Activated CD4-positive, alpha-beta T cell treated with anti-CD3 and anti-CD28 coated beads, Interleukin-2, amount 10 ng/mL, durations not matched to agents 24 days and 14 days (primary cell): Measurements from ENCODE around the gene ALDH1A1. TPM values are rescaled to one million over a fixed set of nuclear protein-coding genes. Genes with fewer than 3 reads are reported as not detected.
A peak's percentile ranks its signal among the peaks of the same experiment; 100 is the strongest.

Source experiments
- DNase-seq: peaks from one replicate; pipeline ENCODE4 v3.0.0; 2022
- H3K27ac Mint-ChIP-seq: one replicate; pipeline ENCODE4 v1.8.0; 2022; ENCODE audit warnings: mild to moderate bottlenecking, mixed read lengths
- H3K27me3 Mint-ChIP-seq: one replicate; pipeline ENCODE4 v1.8.0; 2022; ENCODE audit warnings: mixed read lengths
- H3K36me3 Mint-ChIP-seq: one replicate; pipeline ENCODE4 v1.8.0; 2022; ENCODE audit warnings: low read depth, mild to moderate bottlenecking, mixed read lengths
- H3K4me1 Mint-ChIP-seq: one replicate; pipeline ENCODE4 v1.8.0; 2021; ENCODE audit warnings: mixed read lengths
- H3K4me3 Mint-ChIP-seq: one replicate; pipeline ENCODE4 v1.8.0; 2022; ENCODE audit warnings: mild to moderate bottlenecking, moderate library complexity, mixed read lengths
- H3K9me3 Mint-ChIP-seq: one replicate; pipeline ENCODE4 v1.8.0; 2021; ENCODE audit warnings: mixed read lengths
- intact Hi-C: fragments of 100-400 bp; cut with micrococcal nuclease; formaldehyde crosslinking; loops from one replicate; pipeline ENCODE4 v1.15.1; 2023
- total RNA-seq: library from RNA; stranded (reverse); gene quantifications from 2 replicates; pipeline ENCODE4 v1.2.3, GENCODE V29; 2022

ALDH1A1 gene
- total RNA-seq, 1 donor from 2014 or later = not detected

DNA sequence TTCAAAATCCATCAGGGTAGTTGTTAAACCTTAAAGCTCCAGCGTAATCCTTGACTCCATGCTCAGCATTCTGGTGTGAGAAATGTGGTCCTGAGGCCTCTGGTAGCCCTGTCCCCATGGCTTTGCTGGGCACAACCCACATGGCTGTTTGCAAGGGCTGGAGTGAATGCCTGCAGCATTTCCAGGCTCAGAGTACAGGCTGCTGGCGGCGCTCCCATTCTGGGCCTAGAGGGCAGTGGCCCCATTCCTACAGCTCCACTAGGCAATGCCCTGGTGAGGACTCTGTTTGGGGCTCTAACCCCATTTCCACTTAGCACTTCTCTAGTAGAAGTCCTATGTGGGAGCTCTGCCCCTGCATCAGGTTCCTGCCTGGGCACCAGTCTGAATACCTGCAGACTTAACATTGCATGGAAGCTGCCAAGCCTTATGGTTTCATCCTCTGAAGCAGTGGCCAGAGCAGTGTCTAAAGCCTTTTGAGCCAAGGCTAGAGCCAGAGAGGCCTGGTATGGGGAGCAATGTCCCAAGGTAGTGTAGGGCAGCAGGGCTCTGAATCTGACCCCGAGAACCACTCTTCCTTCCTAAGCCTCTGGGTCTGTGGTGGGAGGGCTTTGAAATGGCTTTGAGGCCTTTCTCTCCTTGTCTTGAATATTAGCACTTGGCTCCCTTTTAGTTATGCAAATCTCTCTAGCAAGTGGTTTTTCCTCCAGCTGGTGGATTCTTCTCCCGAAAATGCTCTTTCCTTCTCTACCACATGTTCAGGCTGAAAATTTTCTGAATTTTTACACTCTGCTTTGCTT lies 5.8 kb upstream of the ALDH1A1 start:
- no peaks in the 10 kb centered on the region for H3K36me3 Mint-ChIP-seq
- no peak overlapping the region for H3K27ac Mint-ChIP-seq
- DNase-seq = no peak
- no peak overlapping the region for H3K4me3 Mint-ChIP-seq
- peaks cover 3% of the 10 kb centered on the region for H3K27me3 Mint-ChIP-seq
- H3K4me1 Mint-ChIP-seq = no peaks in the 10 kb centered on the region
- intact Hi-C loops = no loop called here
- H3K9me3 Mint-ChIP-seq = no peaks in the 10 kb centered on the region

DNA sequence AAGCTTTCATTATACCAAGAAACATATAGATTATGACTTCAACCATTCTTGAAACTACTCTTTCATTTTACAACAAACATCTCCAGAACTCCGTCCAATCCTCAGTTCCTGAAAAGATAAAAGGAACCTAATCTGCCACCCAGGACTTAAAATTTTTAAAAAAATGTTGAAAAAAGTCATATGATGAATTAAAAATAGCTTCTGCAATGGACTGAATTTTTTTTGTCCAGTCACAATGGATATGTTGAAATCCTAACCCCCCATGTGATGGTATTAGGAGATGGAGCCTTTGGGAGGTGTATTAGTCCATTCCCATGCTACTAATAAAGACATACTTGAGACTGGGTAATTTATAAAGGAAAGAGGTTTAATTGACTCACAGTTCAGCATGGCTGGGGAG lies 2.7 kb upstream of the ALDH1A1 start:
- Mint-ChIP-seq H3K27me3 (peaks cover 19% of the 10 kb centered on the region), H3K9me3 (no peaks in the 10 kb centered on the region), H3K36me3 (no peaks in the 10 kb centered on the region), H3K4me1 (no peaks in the 10 kb centered on the region), H3K4me3 (no peak overlapping the region), H3K27ac (no peak overlapping the region)
- DNase-seq = no peak
- intact Hi-C loops = no loop called here

DNA sequence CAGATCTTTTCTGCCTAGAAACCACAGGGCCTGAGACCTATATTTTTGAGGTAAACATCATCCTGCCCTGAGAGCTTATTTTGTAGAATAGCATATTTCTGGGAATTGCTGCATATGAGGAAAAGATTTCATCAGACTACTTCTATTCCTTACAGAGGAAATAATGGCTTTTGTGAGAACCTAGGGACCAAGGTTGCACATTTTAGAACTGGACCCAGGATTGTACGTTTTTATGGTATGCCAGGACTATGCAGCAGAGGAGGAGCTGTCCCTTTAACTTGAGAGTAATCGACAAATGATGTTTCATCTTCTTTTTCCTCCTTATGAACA lies 2.2 kb upstream of the ALDH1A1 start:
- Mint-ChIP-seq H3K36me3 (no peaks in the 10 kb centered on the region), H3K27ac (no peak overlapping the region), H3K4me3 (no peak overlapping the region), H3K4me1 (no peaks in the 10 kb centered on the region), H3K9me3 (no peaks in the 10 kb centered on the region), H3K27me3 (peaks cover 19% of the 10 kb centered on the region)
- intact Hi-C loops = no loop called here
- no peak for DNase-seq

DNA sequence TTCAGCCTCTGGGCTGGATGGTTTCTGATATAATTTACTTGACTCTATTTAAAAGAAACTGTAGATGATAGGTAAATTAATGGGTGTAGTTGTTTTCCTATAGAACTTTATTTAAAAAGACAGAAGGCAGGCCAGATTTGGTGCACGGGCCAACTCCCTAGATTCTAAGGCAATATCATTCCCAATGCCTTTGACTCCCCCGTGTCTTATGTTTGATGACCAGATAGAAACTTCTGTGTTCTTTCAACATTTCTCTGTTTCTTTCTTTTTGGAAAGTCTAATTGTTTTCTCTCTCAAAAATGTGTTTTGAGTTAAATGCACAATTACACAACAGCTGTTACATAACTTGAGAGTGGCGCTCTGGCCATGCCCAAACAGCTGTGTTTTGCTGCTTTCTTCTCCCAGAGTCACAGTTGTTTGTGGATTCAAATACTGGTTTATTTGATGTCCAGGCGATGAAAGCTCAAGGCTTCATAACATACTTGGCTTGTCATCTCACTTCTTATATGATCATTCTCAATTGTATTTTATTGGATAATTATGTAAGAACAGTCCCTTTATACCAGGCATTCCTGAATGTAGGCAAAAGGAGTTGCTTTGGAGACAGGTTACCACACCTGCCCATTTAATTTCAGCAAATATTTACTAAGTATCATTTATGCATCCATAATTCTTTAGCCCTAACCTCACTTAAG lies 1.7 kb upstream of the ALDH1A1 start:
- no peak overlapping the region for H3K27ac Mint-ChIP-seq
- no peak overlapping the region for H3K4me3 Mint-ChIP-seq
- peak; percentile 9 for DNase-seq
- peaks cover 22% of the 10 kb centered on the region for H3K27me3 Mint-ChIP-seq
- H3K36me3 Mint-ChIP-seq = no peaks in the 10 kb centered on the region
- intact Hi-C loops = no loop called here
- H3K4me1 Mint-ChIP-seq = no peaks in the 10 kb centered on the region
- H3K9me3 Mint-ChIP-seq = no peaks in the 10 kb centered on the region

DNA sequence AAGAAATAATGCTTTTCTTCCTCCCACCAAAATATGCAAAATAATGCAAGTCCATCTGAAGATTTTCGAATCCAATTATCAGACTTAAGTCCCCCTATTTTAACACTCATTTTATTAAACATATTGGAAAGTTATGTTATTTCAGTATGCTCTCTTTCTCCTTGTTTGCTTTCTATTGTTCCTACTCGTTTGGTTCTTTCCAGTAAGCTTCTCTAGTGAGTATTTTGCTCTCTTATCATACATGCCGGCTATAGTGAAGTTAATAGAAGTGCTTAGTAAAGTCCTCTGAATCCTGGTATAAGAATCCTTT lies 517 bp downstream of the ALDH1A1 start:
- peaks cover 25% of the 10 kb centered on the region for H3K27me3 Mint-ChIP-seq
- H3K36me3 Mint-ChIP-seq = no peaks in the 10 kb centered on the region
- H3K27ac Mint-ChIP-seq = no peak overlapping the region
- no peaks in the 10 kb centered on the region for H3K4me1 Mint-ChIP-seq
- DNase-seq = no peak
- no peak overlapping the region for H3K4me3 Mint-ChIP-seq
- H3K9me3 Mint-ChIP-seq = no peaks in the 10 kb centered on the region
- intact Hi-C loops = no loop called here

DNA sequence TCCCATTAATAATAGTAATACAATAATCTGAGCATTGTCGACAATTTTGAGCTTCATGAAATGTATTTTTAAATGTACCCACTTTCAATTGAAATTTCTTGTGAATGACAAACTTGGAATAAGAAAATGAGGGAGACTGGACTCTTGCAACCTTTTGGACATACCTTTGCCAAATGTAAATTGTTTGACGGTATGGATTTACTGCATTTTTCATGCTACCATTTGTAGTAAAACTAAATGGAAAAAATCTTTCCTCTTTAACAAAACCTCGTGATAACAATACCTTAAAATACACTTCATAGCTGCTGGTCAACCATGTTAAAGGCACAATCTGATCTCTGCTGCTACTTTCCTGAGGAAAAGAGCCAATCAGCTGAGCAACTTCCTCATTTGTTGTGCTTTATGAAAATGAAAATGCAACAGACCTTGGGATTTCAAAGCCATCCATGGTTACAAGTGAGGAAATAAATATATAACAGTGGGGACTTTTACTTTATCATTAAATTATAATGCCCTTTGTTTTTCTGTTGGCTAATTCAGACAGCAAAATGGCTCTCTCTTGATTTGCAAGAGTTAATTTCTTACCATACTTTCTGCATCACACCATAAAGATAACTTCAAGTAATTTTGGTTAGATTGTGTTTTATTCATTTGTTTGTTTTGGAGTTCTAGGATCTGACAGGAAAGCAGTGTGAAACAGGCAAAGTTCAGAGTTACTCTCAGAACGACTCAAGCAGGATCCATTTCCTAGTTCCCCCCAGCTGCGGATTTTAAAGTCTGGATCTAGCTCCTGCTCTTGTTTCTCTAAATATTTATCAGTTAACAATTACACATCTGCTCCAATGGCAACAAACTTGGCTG lies 1.1 kb downstream of the ALDH1A1 start:
- H3K36me3 Mint-ChIP-seq = no peaks in the 10 kb centered on the region
- no peak overlapping the region for H3K4me3 Mint-ChIP-seq
- H3K27me3 Mint-ChIP-seq = peaks cover 25% of the 10 kb centered on the region
- intact Hi-C loops = no loop called here
- no peak overlapping the region for H3K27ac Mint-ChIP-seq
- H3K9me3 Mint-ChIP-seq = no peaks in the 10 kb centered on the region
- no peaks in the 10 kb centered on the region for H3K4me1 Mint-ChIP-seq
- peak; percentile 18 for DNase-seq

DNA sequence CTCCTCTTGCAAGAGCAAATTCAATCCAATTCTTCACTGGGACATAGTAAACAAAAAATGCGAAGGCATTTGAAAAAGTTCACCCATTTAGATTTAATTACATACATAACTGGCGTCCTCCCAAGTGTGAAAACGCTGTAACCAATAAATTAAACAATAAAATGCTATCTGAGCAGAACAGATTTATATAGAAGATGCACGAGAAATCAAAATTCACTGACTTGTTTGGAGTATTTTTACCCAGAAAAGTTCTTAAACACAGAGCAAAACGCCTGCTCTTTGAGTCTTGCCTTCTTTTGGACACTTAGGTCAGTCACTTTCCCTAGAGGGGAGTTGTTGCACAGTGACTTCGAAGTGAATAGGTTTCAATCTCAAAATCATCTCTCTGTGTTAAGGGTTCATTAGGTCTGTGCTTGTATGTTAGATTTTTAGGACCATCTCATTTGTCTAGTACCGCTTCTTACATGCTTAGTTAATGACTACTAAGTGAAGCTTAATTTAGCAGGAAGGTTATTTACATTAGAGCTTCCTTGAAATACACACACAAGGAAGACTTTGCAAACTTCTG lies 1.9 kb downstream of the ALDH1A1 start:
- H3K36me3 Mint-ChIP-seq = no peaks in the 10 kb centered on the region
- H3K4me1 Mint-ChIP-seq = no peaks in the 10 kb centered on the region
- H3K27me3 Mint-ChIP-seq = peaks cover 25% of the 10 kb centered on the region
- no peak overlapping the region for H3K27ac Mint-ChIP-seq
- intact Hi-C loops = no loop called here
- H3K4me3 Mint-ChIP-seq = no peak overlapping the region
- DNase-seq = no peak
- H3K9me3 Mint-ChIP-seq = no peaks in the 10 kb centered on the region

DNA sequence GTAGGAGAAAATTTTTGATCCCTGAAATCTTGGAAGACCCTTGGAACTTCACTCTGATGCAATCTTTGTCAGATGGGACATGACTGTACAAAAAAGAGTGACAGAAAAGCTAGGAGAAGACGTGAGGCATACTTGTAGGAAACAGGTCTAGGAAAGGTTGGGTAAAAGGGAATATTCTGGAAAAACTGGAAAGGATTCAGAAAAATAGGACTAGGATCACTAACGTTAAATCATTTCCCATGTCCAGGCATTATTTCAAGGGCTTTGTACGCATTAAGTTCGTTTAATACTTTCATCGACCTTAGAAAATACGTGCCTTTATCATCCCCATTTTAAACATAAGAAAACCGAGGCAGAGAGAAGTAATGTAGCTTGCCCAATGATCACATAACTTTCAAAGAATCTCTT lies 2.9 kb downstream of the ALDH1A1 start:
- Mint-ChIP-seq H3K27me3 (peaks cover 25% of the 10 kb centered on the region), H3K4me3 (no peak overlapping the region), H3K9me3 (no peaks in the 10 kb centered on the region), H3K4me1 (no peaks in the 10 kb centered on the region), H3K36me3 (no peaks in the 10 kb centered on the region), H3K27ac (no peak overlapping the region)
- intact Hi-C loops = no loop called here
- no peak for DNase-seq

DNA sequence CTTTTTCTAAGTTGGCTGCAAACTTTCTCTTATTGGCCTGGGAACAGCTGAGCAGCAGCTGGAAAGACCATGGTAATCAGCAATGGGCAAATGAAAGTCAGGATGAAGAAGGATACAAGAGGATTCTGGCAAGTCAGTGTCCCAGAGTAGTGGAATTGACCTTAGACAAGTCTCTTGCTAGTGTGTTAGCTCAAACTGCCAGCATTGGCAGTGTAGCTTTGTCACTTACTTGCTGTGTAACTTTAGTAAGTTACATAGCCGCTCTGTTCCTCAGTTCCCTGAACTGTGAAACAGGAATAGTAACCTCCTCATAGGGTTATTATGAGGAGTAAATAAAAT lies 3.6 kb downstream of the ALDH1A1 start:
- Mint-ChIP-seq H3K36me3 (no peaks in the 10 kb centered on the region), H3K9me3 (no peaks in the 10 kb centered on the region), H3K4me1 (no peaks in the 10 kb centered on the region), H3K27me3 (peaks cover 21% of the 10 kb centered on the region), H3K4me3 (no peak overlapping the region), H3K27ac (no peak overlapping the region)
- DNase-seq = no peak
- intact Hi-C loops = no loop called here

DNA sequence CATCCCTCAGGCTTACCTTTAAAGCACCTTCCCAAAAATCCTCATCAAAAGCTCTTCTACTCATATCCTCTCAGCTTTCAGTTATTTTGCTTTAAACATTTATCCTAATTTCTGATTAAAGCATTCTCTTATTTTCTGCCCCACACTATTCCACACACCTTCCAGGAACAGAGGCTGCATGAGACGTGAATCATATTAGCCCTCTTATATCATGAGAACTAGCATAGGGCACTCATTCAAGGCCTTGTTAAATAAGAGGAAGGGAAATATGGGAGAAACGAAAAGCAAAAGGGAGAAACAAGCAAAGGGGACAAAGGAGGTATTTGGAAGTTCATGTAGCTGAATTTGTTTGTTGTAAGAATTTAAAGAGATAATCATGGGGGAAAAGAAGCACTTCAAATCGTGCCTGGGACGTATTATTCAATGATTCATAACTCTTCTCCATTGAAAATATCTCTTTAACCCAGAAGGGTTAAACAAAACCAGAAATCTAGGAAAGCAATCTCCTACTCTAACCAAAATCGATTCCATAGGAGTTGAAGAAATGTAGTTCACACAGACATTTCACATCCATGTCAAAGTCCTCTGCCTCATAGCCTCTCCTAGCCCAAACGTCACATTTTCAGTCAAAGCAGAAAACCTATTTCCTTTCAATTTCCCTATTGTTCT lies 4.1 kb downstream of the ALDH1A1 start:
- peak; percentile 17 for DNase-seq
- intact Hi-C loops = no loop called here
- Mint-ChIP-seq H3K27ac (no peak overlapping the region), H3K4me3 (no peak overlapping the region), H3K9me3 (no peaks in the 10 kb centered on the region), H3K27me3 (peaks cover 21% of the 10 kb centered on the region), H3K36me3 (no peaks in the 10 kb centered on the region), H3K4me1 (no peaks in the 10 kb centered on the region)

DNA sequence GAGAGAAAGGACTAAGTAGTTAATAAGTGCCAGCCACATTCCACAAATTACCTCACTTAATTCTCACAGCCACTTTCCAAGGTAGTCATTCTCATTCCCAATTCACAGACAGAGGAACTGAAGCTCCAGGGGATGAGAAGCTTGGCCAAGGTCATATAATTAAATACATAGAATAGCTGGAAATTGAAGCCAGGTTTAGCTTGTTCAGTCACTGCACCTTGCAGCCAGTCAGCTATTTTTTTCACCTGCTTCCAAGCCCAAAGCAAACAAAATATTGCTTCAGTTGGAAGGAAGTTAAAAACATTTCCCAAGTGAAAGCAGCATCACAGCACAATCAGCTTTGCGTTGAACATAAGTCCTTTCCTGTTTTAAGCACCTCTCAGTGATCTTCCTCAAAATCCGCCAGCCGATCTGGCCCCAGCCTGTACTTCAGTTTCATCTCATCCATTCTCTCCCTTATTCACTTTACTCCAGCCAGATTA lies 4.8 kb downstream of the ALDH1A1 start:
- H3K27me3 Mint-ChIP-seq = peaks cover 21% of the 10 kb centered on the region
- H3K4me3 Mint-ChIP-seq = no peak overlapping the region
- no peaks in the 10 kb centered on the region for H3K36me3 Mint-ChIP-seq
- no peak overlapping the region for H3K27ac Mint-ChIP-seq
- no peak for DNase-seq
- H3K4me1 Mint-ChIP-seq = no peaks in the 10 kb centered on the region
- H3K9me3 Mint-ChIP-seq = no peaks in the 10 kb centered on the region
- intact Hi-C loops = no loop called here

DNA sequence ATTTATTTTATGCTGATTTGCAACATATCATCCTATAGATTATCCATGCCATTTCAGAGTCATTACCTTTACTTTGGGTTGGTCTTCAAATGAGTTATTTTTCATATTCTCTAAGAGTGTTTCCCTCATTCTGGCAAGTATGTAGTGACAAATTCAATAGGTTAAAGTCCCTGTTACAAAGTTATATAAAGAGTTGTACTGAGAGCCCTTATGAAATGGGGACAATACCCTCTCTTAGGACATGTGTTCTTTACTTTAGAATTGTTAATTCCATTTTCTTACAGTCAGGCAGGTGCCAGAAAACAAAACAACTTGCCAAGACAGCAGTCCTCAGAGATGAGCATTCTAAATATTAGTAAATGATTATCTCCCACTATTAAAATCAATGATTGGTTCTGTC lies 6.0 kb downstream of the ALDH1A1 start:
- intact Hi-C loops = no loop called here
- H3K27me3 Mint-ChIP-seq = peaks cover 19% of the 10 kb centered on the region
- H3K27ac Mint-ChIP-seq = no peak overlapping the region
- H3K9me3 Mint-ChIP-seq = no peaks in the 10 kb centered on the region
- no peaks in the 10 kb centered on the region for H3K36me3 Mint-ChIP-seq
- no peaks in the 10 kb centered on the region for H3K4me1 Mint-ChIP-seq
- no peak for DNase-seq
- no peak overlapping the region for H3K4me3 Mint-ChIP-seq

DNA sequence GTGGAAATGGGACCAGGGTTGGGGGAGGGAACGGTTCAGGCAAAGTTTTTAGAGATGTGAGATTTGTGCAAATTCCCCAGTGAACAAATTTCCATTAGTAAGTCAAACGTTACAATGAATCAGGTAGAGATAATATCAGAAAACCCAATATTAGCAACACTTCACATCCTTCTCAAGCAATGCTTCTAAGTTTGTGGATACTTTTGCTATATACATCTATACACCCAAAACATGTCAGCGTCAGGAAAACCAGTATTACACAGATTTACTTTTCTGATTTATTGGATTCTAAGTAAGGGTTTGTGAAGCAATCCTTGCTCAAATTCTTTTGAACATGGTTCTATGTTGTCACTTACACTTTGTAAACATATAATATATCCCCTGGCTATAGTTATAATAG lies 6.5 kb downstream of the ALDH1A1 start:
- H3K4me1 Mint-ChIP-seq = no peaks in the 10 kb centered on the region
- no peak overlapping the region for H3K27ac Mint-ChIP-seq
- intact Hi-C loops = no loop called here
- peaks cover 18% of the 10 kb centered on the region for H3K27me3 Mint-ChIP-seq
- no peaks in the 10 kb centered on the region for H3K36me3 Mint-ChIP-seq
- no peak for DNase-seq
- no peak overlapping the region for H3K4me3 Mint-ChIP-seq
- H3K9me3 Mint-ChIP-seq = no peaks in the 10 kb centered on the region
